ENCODE results near the gene MKI67. TPM values are rescaled to one million over a fixed set of nuclear protein-coding genes. Genes with fewer than 3 reads are reported as not detected.
A peak's percentile ranks its signal among the peaks of the same experiment; 100 is the strongest.

MKI67 gene
- 10 to 100 TPM; 14.3 to 50.8 (median 26.1) TPM for total RNA-seq

GRCh38 chr10:128125944-128126764 is at the start of gene MKI67:
Gene MKI67, minus strand, starts transcription at chr10:128126423. Its CDS starts 756 bp downstream, at chr10:128125667.
- peak; percentile 30 for DNase-seq
- Histone ChIP-seq H3K9me3 (no peaks in the 10 kb centered on the region), H3K27ac (peak within 1 kb of the TSS in 3 of 4 donors; percentile 40 to 73 (median 63)), H3K36me3 (no peaks in the 10 kb centered on the region), H3K4me3 (peak within 1 kb of the TSS; percentile 51 to 80 (median 65)), H3K4me1 (peaks cover 10 to 37% (median 18%) of the 10 kb centered on the region in 3 donors), H3K27me3 (peaks cover 0 to 46% (median 0%) of the 10 kb centered on the region in 4 donors)
- intact Hi-C loops (cut with DNase I), result no loop called here
- TF ChIP-seq POLR2A (IDR thresholded peaks at IDR 0.05) (peak in 1 of 4 donors; percentile 39), CTCF (IDR thresholded peaks at IDR 0.05) (no peak)
- 0 to 2% methylated on average over 8 to 11 of the region's 95 CpGs for WGBS, 2 donors

GRCh38 chr10:128174581-128175559 is 48.6 kb upstream of the MKI67 start:
- no peak for TF ChIP-seq POLR2A (IDR thresholded peaks at IDR 0.05)
- TF ChIP-seq CTCF (IDR thresholded peaks at IDR 0.05), result no peak
- H3K36me3 ChIP-seq, result no peaks in the 10 kb centered on the region
- intact Hi-C loops (cut with DNase I), result no loop called here
- WGBS, 2 donors, result 62 to 70% methylated on average over 3 to 4 of the region's 4 CpGs
- no peak for DNase-seq
- no peak overlapping the region for H3K4me3 ChIP-seq
- peaks cover 0 to 16% (median 0%) of the 10 kb centered on the region in 4 donors for H3K27me3 ChIP-seq
- no peak overlapping the region for H3K27ac ChIP-seq
- peaks cover 0 to 11% (median 0%) of the 10 kb centered on the region in 3 donors for H3K9me3 ChIP-seq
- H3K4me1 ChIP-seq, result no peaks in the 10 kb centered on the region

GRCh38 chr10:128173386-128173785 is 47.2 kb upstream of the MKI67 start:
- H3K27me3 ChIP-seq, result peaks cover 0 to 14% (median 0%) of the 10 kb centered on the region in 4 donors
- intact Hi-C loops (cut with DNase I), result no loop called here
- peaks cover 0 to 11% (median 0%) of the 10 kb centered on the region in 3 donors for H3K9me3 ChIP-seq
- WGBS, 2 donors, result 65 to 67% methylated on average over 1 of the region's 1 CpG
- no peak for TF ChIP-seq CTCF (IDR thresholded peaks at IDR 0.05)
- TF ChIP-seq POLR2A (IDR thresholded peaks at IDR 0.05), result no peak
- no peak overlapping the region for H3K4me3 ChIP-seq
- H3K36me3 ChIP-seq, result no peaks in the 10 kb centered on the region
- DNase-seq, result no peak
- H3K27ac ChIP-seq, result no peak overlapping the region
- no peaks in the 10 kb centered on the region for H3K4me1 ChIP-seq

GRCh38 chr10:128172756-128173155 is 46.5 kb upstream of the MKI67 start:
- Histone ChIP-seq H3K36me3 (no peaks in the 10 kb centered on the region), H3K4me1 (no peaks in the 10 kb centered on the region), H3K4me3 (no peak overlapping the region), H3K27me3 (peaks cover 0 to 12% (median 0%) of the 10 kb centered on the region in 4 donors), H3K27ac (no peak overlapping the region), H3K9me3 (peaks cover 0 to 11% (median 0%) of the 10 kb centered on the region in 3 donors)
- DNase-seq, result no peak
- 46 to 67% methylated on average over 1 of the region's 1 CpG for WGBS, 2 donors
- TF ChIP-seq CTCF (IDR thresholded peaks at IDR 0.05), result no peak
- TF ChIP-seq POLR2A (IDR thresholded peaks at IDR 0.05), result no peak
- intact Hi-C loops (cut with DNase I), result no loop called here
